Coronary artery (tissue), 2 donors: ENCODE data around the gene TMEM219.
"Not testable (repeated sequence)": the region's sequence is repeated elsewhere in the genome, so short reads cannot be mapped to it uniquely, and the experiment has no call there.

ENCODE experiments used
- DNase-seq: peaks from one replicate; pipeline ENCODE4 v3.0.0-alpha.2; 2017; ENCODE audit warnings: low spot score
- H3K27ac ChIP-seq, 2 donors: fragments of 200-600 bp; sonication (generic); one replicate each; pipeline ENCODE4 v1.5.1; 2016 to 2019
- H3K4me3 ChIP-seq: fragments of 200-600 bp; sonication (generic); 2 replicates; pipeline ENCODE4 v1.5.1; 2016; ENCODE audit warnings: mild to moderate bottlenecking, moderate library complexity
- CTCF ChIP-seq: fragments of 200-600 bp; sonication (generic); IDR thresholded peaks from one replicate; pipeline ENCODE4 v1.5.1; 2019; ENCODE audit warnings: antibody characterized with exemption

TMEM219 gene

GRCh38 chr16:29951625-29952365 lies 10.1 kb upstream of the TMEM219 start:
- no peak overlapping the region for H3K27ac ChIP-seq
- H3K4me3 ChIP-seq, result no peak overlapping the region
- no peak for TF ChIP-seq CTCF
- no peak for DNase-seq

- no peak overlapping the region for H3K4me3 ChIP-seq
- H3K27ac ChIP-seq, result no peak overlapping the region
- TF ChIP-seq CTCF, result no peak
- no peak for DNase-seq
Observed at GRCh38 chr16:29958756-29959155, 3.1 kb upstream of the TMEM219 start.

GRCh38 chr16:29959293-29959692 lies 2.6 kb upstream of the TMEM219 start:
- Histone ChIP-seq H3K4me3 (no peak overlapping the region), H3K27ac (no peak overlapping the region)
- DNase-seq, result no peak
- no peak for TF ChIP-seq CTCF

- not testable (repeated sequence) for H3K27ac ChIP-seq, H3K4me3 ChIP-seq, DNase-seq
Observed at GRCh38 chr16:29959821-29960220, 2.1 kb upstream of the TMEM219 start.

GRCh38 chr16:29961127-29961478 lies 776 bp upstream of the TMEM219 start:
- no peak for TF ChIP-seq CTCF
- DNase-seq, result no peak
- peak overlapping the region; percentile 78 for H3K4me3 ChIP-seq
- peak overlapping the region; percentile 93 to 95 for H3K27ac ChIP-seq

- DNase-seq, result no peak
- Histone ChIP-seq H3K4me3 (peak overlapping the region; percentile 78), H3K27ac (peak overlapping the region; percentile 93 to 95)
- TF ChIP-seq CTCF, result no peak
Observed at GRCh38 chr16:29962344-29962994, 590 bp downstream of the TMEM219 start.

GRCh38 chr16:29963021-29963743 lies 1.3 kb downstream of the TMEM219 start:
- peak overlapping the region; percentile 93 to 95 for H3K27ac ChIP-seq
- no peak for TF ChIP-seq CTCF
- peak overlapping the region; percentile 78 for H3K4me3 ChIP-seq
- no peak for DNase-seq
